GM18858 (cell line): ENCODE measurements around the gene PTPRT.
"Not testable (repeated sequence)": the region's sequence is repeated elsewhere in the genome, so short reads cannot be mapped to it uniquely, and the experiment has no call there.

Experiments used
- ATAC-seq: cut with Tn5 transposase; IDR thresholded peaks from one replicate; pipeline ENCODE4 v1.9.1; 2021; ENCODE audit not compliant: unreplicated experiment

The PTPRT gene

DNA sequence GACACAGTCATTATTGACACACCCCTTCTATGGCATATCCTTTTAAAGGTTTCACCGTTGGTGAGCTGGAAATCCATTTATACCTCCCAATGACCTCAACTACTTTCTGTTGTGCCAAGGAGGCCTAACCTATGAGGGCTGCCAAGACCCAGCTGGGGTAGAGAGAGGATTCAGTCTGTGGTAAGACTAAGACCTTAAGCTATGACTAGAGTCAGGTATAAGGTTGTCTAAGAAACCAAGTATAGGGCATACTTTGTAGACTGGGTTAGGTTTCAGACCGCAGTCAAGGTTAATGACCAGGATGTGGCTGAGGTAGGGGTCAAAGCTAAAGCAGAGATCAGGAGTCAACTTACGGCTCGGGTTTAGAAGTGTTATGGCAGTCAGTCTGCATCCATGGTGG is 930.3 kb downstream of the PTPRT start:
- ATAC-seq, result no peak

- no peak for ATAC-seq
These were observed 931.0 kb downstream of the PTPRT start for GRCh38 chr20:42258564-42259302.

- no peak for ATAC-seq
These were observed 933.9 kb downstream of the PTPRT start for GRCh38 chr20:42255821-42256220.

DNA sequence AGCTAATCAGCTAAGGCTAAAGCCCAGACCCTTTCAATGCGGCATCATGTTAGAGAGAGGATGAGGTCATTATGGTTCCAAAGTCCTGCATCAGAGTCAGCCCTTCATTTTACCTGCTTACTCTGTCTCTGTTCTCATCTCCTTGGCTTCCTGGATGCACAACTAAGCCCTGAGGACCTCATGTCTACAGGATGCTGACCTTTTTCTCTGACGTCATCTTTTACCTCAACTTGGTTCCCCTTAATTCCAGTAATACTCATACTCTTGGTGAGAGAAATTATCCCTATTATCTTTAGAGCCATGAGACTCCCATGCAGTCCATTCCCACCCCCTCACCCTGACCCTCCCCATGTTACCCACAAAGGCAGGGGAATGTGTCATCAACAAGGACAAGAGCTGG is 935.0 kb downstream of the PTPRT start:
- ATAC-seq, result no peak

- no peak for ATAC-seq
These were observed 937.6 kb downstream of the PTPRT start for GRCh38 chr20:42252116-42252515.

- no peak for ATAC-seq
These were observed 970.9 kb downstream of the PTPRT start for GRCh38 chr20:42218621-42219374.

- ATAC-seq, result no peak
These were observed 975.6 kb downstream of the PTPRT start for GRCh38 chr20:42214074-42214473.

- ATAC-seq, result no peak
These were observed 977.3 kb downstream of the PTPRT start for GRCh38 chr20:42212391-42212790.

- ATAC-seq, result not testable (repeated sequence)
These were observed 983.1 kb downstream of the PTPRT start for GRCh38 chr20:42206557-42206956.

DNA sequence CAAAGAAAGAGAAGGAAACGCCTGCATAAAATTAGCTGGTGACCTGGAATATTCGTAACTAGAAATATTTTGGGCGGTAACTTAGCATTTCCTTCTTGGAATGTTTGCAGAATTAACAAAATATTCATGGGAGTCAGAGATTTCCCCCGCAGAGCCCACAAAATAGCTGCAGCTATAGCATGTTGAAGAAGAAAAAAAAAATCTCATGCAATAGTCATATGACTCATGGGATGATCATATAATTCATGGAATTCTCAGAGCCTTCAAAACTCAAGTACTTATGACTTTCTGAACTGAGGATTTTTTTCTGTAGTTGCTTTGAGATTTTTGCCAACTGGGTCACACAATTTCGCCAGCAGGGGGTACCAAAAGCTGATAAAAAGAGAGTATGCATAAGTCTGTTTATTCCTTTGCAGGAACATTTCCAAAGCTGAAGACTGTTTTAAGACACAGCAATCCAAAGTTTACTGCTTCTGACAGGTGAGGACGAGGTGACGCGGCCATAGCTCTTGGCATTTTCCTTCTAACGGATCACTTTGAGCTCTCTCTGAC is 985.5 kb downstream of the PTPRT start:
- ATAC-seq, result no peak

GRCh38 chr20:42197599-42197998 is 992.1 kb downstream of the PTPRT start:
- no peak for ATAC-seq

DNA sequence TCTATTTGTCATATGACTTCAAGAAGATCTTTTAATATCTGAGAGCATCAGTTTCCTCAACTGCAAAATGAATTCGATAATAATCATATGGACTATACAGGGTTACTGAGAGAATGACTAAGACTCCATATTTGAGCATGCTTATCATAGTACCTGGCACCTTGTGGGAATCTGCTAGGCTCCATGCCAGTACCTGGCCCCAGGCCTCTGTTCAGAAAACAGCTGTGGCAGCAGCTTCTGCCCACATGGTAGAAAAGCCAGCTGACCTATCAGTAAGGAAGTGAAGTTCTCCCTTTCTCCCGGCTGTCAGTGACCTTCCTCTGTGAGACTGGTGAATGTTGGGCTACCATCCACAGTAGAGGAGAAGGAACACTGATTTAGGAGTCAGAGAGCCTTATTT is 996.6 kb downstream of the PTPRT start:
- no peak for ATAC-seq

DNA sequence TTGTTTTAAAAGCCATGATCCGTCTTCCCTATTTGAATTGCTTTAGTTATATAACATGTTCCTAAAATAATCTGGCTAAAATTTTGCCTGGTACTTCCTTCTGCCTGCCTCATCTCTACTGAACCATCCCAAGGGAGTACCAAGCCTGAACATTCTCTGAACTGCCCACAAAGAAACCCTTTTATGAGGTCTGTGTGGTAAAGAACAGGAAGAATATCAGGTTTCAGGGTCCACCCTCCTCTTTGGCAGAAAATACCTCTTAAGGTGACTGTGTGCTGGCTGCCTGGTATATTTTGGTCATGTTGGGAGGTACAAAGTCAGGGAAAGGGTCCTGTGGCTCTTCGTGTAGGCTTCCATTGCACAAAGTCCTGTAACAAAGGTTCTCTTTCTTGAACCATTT is 997.4 kb downstream of the PTPRT start:
- ATAC-seq, result no peak

DNA sequence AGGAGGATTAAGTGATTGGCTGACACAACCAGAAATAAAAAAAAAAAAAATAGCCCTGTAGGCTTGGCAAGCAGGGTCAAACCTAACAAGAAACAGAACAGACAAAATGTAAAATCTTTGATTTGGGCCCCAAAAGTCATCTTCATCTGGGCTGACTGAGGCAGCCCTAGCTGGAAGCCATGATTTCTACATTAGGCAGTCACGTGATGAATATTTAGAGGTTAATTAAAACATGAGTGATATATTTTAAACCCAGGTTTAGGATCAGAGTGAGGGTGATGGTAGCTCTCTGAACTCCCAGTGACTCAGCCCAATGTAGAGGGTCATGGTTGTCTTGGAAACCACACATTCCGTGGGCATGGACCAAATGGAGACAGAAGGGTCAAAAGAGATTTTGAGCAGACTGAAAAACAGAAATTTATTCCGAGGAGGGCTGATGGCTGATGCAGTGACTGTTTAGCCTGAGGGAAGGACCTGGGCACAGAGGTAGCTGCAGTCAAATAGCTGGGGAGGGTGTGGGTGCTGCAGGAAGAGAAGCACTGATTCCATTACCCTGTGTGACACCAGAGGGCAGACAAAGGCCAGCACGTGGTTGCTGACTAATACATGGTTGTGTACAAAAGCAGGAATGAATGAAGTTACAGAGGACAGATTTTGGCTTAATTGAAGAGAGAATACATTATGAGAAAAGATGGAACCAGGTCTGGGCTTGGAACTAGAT is 998.4 kb downstream of the PTPRT start:
- ATAC-seq, result no peak

- ATAC-seq, result no peak
These were observed 999.6 kb downstream of the PTPRT start for GRCh38 chr20:42190084-42190483.

- ATAC-seq, result no peak
These were observed 1003.4 kb downstream of the PTPRT start for GRCh38 chr20:42186337-42186736.

GRCh38 chr20:42183147-42183546 is 1006.6 kb downstream of the PTPRT start:
- no peak for ATAC-seq

GRCh38 chr20:42181064-42181463 is 1008.6 kb downstream of the PTPRT start:
- no peak for ATAC-seq

GRCh38 chr20:42179768-42180167 is 1009.9 kb downstream of the PTPRT start:
- ATAC-seq, result no peak

DNA sequence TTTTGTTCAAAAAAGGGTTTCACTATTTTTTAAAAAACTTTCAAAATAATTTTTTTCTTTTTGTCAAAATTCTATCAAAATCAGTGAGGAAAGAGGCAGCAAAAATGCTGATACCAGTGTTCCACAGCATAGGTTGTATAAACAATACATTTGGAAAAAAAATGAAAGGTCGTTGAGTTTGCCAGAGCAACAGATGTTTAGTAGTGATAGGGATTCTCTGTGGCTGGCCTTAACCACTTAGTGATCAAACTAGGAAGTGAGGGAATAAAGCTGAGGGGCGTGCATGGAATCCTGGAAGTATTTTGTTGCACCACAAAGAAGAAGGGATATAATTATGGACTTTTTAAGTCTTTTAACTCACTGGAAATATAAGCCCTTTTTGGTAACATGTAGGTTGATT is 1016.3 kb downstream of the PTPRT start:
- ATAC-seq, result no peak

DNA sequence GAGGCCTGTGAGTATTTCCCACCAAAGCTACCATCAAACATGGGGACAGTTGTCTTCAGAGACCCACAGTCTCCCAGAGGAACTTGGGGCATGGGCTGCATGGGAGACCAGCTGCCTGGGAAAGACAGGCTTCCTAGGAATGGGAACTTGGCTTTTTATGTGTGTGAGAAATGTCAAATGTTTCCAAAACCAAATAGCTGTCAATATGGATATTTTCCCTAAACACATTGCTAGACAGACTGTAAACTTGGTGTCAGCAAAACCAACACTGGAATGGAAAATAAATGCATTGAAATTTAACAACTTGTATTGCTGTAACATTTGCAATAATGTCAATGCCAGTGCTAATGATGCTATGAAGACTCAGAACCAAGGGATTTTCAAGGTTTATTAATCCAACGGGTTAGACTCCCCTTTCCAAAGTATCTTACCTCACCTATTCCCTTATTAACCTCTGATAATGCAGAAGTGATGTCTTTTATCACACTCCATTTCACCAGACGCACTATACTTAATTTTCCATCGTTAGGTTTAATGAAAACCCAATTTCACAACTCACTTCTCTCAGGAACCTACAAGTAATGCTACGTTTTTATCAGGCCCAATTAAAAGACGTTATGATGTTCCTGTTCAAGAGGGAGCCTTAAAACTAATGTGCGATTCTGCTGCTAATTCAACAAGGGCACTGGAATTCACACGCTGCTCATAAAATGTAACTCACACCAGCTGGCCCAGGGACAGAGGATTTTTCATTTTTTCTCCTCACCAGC is 1025.4 kb downstream of the PTPRT start:
- ATAC-seq, result no peak
